IPS DF 6.9 (cell line): ENCODE data around the gene COQ9.
"Not testable (repeated sequence)": the region's sequence is repeated elsewhere in the genome, so short reads cannot be mapped to it uniquely, and the experiment has no call there.

ENCODE experiments used
- DNase-seq: peaks from one replicate; pipeline ENCODE4 v3.0.0-alpha.2; 2013; ENCODE audit warnings: low read depth, low spot score
- H3K27ac ChIP-seq: one replicate; pipeline ENCODE4 v1.5.1; 2013; ENCODE audit warnings: low read length, control low read depth
- H3K27me3 ChIP-seq: 2 replicates; pipeline ENCODE4 v1.6.1; 2013; ENCODE audit warnings: mild to moderate bottlenecking, low read length; ENCODE audit not compliant: control insufficient read depth, insufficient read depth
- H3K36me3 ChIP-seq: 2 replicates; pipeline ENCODE4 v1.6.1; 2013; ENCODE audit warnings: low read length; ENCODE audit not compliant: control insufficient read depth, insufficient read depth
- H3K4me1 ChIP-seq: 2 replicates; pipeline ENCODE4 v1.6.1; 2013; ENCODE audit warnings: low read length; ENCODE audit not compliant: control insufficient read depth, insufficient read depth
- H3K4me3 ChIP-seq: 2 replicates; pipeline ENCODE4 v1.5.1; 2013; ENCODE audit warnings: mild to moderate bottlenecking, low read length
- H3K9me3 ChIP-seq: 2 replicates; pipeline ENCODE4 v1.6.1; 2013; ENCODE audit warnings: low read length, inconsistent platforms; ENCODE audit not compliant: control insufficient read depth, insufficient read depth
- WGBS: extraction: QIAGEN DNeasy Blood & Tissue Kit; methylation state at CpG from one replicate; pipeline ENCODE4 v1.1.7; 2013; ENCODE audit warnings: mixed read lengths, missing lambda C conversion rate; ENCODE audit not compliant: insufficient read length, insufficient coverage; 5-methylcytosine and 5-hydroxymethylcytosine counted together

Gene COQ9

DNA sequence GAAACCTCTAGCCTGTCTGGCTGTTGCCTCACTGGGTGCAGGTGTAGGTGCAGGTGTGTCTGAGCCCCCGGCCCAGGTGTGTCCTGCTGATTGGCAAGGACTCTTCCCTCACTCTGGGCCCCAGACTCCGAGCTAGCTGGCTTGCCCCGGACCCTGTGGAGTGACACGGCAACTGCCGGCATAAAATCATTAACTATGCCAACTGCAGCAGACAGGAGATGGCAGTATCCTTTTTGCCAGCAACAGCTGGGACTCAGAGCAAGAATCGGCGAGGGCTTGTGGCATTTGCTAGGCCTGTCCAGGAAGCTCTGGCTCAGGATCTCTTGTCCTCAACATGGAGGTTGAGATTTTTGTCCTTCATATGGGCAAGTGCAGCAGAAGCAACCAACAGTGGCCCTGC lies 20.9 kb upstream of the COQ9 start:
- no peak for DNase-seq
- Histone ChIP-seq H3K27me3 (no peaks in the 10 kb centered on the region), H3K27ac (no peak overlapping the region), H3K9me3 (no peaks in the 10 kb centered on the region), H3K36me3 (peaks cover 11% of the 10 kb centered on the region), H3K4me3 (no peak overlapping the region), H3K4me1 (no peaks in the 10 kb centered on the region)
- WGBS = no CpG with 5 or more reads among the region's 7 CpGs

DNA sequence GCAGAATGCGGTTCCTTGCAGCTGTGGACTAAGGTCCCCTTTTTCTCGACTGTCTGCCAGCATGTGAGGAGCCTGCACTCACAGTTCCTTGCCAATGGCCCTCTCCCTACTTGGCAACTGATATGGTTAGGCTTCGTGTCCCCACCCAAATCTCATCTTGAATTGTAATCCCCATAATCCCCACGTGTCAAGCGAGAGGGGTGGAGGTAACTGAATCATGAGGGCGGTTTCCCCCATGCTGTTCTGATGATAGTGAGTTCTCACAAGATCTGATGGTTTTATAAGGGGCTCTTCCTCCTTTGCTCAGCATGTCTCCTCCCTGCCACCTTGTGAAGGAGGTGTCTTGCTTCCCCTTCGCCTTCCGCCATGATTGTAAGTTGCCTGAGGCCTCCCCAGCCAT lies 20.0 kb upstream of the COQ9 start:
- no peak overlapping the region for H3K4me3 ChIP-seq
- no peak overlapping the region for H3K27ac ChIP-seq
- WGBS = no CpG with 5 or more reads among the region's 8 CpGs
- DNase-seq = no peak
- H3K9me3 ChIP-seq = no peaks in the 10 kb centered on the region
- no peaks in the 10 kb centered on the region for H3K4me1 ChIP-seq
- H3K27me3 ChIP-seq = no peaks in the 10 kb centered on the region
- H3K36me3 ChIP-seq = peaks cover 14% of the 10 kb centered on the region

DNA sequence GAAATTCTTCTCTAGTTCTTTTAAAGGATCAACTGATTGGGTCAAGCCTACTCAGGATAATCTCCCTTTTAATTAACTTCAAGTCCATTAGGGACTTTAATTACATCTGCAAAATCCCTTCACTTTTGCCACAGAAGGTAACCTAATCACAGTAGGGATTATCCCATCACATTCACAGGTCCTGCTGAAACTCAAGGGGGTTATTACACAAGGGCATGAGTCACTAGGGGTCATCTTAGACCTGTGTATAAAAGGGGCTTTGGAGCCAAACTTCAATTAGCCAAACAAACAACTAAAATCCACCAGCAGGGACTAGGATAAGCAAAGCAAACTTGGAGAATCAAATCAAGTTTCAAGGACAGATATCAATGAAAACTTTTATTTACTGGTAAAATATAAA lies 19.5 kb upstream of the COQ9 start:
- Histone ChIP-seq H3K36me3 (peaks cover 14% of the 10 kb centered on the region), H3K4me3 (no peak overlapping the region), H3K9me3 (no peaks in the 10 kb centered on the region), H3K4me1 (no peaks in the 10 kb centered on the region), H3K27me3 (no peaks in the 10 kb centered on the region), H3K27ac (no peak overlapping the region)
- DNase-seq = no peak

DNA sequence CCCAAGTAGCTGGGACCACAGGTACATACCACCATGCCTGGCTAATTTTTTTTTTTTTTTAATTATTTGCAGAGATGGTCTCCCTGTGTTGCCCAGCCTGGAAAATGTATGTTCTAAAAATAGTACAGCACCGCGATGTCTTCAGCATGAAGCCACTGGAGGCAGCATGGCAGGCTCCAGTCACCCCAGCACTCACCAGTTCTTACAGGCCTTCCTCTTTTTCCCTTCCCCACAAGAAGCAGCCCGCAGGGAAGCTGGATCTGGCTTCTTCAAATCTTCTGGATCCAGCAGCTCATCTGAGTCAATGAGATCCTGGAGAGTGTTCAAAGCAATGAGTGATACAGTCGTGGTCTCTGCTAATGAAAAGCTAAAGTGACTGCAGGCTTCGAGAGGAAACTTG lies 16.3 kb upstream of the COQ9 start:
- Histone ChIP-seq H3K4me3 (no peak overlapping the region), H3K36me3 (peaks cover 21% of the 10 kb centered on the region), H3K27me3 (no peaks in the 10 kb centered on the region), H3K27ac (no peak overlapping the region), H3K9me3 (no peaks in the 10 kb centered on the region), H3K4me1 (no peaks in the 10 kb centered on the region)
- no peak for DNase-seq
- no CpG with 5 or more reads among the region's 5 CpGs for WGBS

DNA sequence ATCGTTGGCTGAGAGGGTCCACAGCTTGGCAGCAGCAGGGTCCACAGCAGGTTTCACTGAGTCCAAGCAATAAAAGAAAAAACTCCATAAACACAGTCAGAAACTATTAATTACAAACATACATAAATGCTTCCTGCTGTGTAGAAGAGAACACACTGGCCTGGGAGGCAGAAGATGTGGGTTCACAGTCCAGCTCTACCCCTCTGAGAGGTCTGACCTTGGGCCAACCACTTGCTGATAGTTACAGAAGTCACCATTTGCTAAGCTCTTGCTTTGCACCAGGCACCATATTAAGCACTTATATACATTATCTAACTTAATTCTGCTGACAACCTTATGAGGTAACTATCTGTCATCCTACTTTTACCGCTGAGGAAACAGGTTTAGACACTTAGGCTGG lies 14.8 kb upstream of the COQ9 start:
- DNase-seq = no peak
- Histone ChIP-seq H3K27me3 (no peaks in the 10 kb centered on the region), H3K4me1 (no peaks in the 10 kb centered on the region), H3K27ac (no peak overlapping the region), H3K4me3 (no peak overlapping the region), H3K36me3 (peaks cover 21% of the 10 kb centered on the region), H3K9me3 (no peaks in the 10 kb centered on the region)
- WGBS = no CpG with 5 or more reads among the region's 2 CpGs

DNA sequence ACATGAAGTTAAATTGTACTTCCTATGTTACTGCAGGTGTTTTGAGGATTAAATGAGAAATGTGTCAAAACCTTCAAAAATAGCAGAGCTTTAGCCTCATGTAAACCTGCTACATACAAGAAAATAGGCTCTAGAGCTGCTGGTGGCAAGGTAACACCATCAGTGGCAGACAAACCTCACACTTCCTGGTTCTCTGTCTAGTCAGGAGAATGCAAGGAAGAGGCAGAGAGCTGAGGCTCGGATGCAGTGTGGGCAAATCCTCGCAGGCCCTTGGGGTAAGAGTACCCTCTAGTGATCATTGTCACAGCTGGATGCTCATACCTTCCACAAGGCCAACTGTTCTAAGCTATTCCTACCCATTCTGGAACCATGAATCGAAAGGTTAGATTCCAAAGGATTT lies 14.3 kb upstream of the COQ9 start:
- no peaks in the 10 kb centered on the region for H3K27me3 ChIP-seq
- no peaks in the 10 kb centered on the region for H3K9me3 ChIP-seq
- no peaks in the 10 kb centered on the region for H3K4me1 ChIP-seq
- peaks cover 21% of the 10 kb centered on the region for H3K36me3 ChIP-seq
- H3K27ac ChIP-seq = no peak overlapping the region
- no peak for DNase-seq
- no peak overlapping the region for H3K4me3 ChIP-seq
- WGBS = no CpG with 5 or more reads among the region's 3 CpGs

DNA sequence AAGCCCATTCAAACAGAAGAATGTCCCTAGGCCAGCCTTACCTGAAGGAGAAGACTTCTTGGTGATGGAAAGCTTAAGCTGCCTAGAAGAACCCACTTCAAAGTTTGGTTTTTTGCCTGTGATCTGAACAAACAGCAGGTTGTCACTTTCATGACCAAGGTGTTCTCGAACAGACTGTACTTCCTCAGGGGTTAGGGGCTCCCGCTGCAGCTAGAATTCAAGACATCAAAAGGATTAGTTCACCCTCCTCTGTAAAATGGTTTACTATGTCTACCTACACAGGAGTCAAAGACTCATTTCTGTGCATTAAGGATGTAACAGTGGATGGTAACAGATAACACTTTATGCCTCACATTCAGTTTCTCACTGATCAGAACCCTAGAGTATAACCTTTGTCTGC lies 13.3 kb upstream of the COQ9 start:
- peaks cover 19% of the 10 kb centered on the region for H3K36me3 ChIP-seq
- no peaks in the 10 kb centered on the region for H3K4me1 ChIP-seq
- no peaks in the 10 kb centered on the region for H3K27me3 ChIP-seq
- H3K9me3 ChIP-seq = no peaks in the 10 kb centered on the region
- no peak for DNase-seq
- H3K4me3 ChIP-seq = no peak overlapping the region
- H3K27ac ChIP-seq = no peak overlapping the region
- no CpG with 5 or more reads among the region's 2 CpGs for WGBS

DNA sequence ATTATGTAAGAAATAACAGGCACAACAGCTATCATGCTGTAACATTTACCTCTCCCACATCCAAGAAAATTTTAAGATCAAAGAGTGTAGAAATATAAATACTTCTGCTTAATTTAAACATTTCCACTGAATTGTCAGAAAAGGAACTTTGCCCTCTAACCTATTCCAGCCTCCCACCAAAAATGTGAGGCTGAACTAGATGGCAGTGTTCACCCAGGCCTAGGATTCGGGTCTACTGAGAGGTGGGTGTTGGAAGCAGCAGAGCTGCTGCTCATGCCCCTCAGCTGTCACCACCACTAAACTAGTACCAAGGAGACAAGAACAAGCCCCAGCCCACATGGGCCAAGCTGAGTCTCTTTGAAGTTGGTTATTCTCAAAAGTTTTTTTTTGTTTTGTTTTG lies 11.4 kb upstream of the COQ9 start:
- Histone ChIP-seq H3K27me3 (no peaks in the 10 kb centered on the region), H3K36me3 (peaks cover 15% of the 10 kb centered on the region), H3K27ac (no peak overlapping the region), H3K4me3 (no peak overlapping the region), H3K9me3 (no peaks in the 10 kb centered on the region), H3K4me1 (no peaks in the 10 kb centered on the region)
- DNase-seq = no peak
- WGBS = no CpG with 5 or more reads among the region's 1 CpG

DNA sequence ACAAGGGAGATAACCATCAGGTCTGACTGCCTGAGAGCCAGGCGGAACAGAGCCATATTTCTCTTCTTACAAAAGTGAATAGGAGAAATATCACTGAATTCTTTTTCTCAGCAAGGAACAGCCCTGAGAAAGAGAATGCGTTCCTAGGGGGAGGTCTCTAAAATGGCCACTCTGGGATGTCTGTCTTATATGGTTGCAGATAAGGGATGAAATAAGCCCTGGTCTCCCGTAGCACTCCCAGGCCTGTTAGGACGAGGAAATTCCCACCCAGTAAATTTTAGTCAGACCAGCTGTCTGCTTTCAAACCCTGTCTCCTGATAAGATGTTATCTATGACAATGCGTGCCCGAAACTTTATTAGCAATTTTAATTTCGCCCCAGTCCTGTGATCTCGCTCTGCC lies 7.3 kb upstream of the COQ9 start:
- not testable (repeated sequence) for H3K27me3 ChIP-seq, DNase-seq, H3K36me3 ChIP-seq, H3K27ac ChIP-seq, H3K9me3 ChIP-seq, H3K4me3 ChIP-seq, H3K4me1 ChIP-seq
- WGBS = no CpG with 5 or more reads among the region's 8 CpGs

DNA sequence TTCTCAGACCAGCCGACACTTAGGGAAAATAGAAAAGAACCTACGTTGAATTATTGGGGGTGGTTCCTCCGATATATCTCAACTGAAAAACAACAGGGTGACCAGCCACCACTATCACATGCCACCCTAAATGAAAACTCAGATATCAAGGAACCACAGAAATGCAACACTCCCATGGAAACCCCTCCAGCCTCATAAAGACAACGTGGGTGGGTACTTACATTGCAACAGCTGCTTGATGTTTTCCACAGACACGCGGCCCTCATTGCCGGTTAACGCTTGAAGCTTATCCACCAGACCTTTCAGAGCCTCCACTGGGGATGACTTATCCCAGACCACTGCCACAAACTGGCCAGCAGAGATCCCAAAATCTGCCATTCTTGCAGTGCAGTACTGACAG lies 6.7 kb upstream of the COQ9 start:
- no CpG with 5 or more reads among the region's 8 CpGs for WGBS
- not testable (repeated sequence) for DNase-seq, H3K27me3 ChIP-seq, H3K27ac ChIP-seq, H3K4me3 ChIP-seq, H3K9me3 ChIP-seq, H3K36me3 ChIP-seq, H3K4me1 ChIP-seq

DNA sequence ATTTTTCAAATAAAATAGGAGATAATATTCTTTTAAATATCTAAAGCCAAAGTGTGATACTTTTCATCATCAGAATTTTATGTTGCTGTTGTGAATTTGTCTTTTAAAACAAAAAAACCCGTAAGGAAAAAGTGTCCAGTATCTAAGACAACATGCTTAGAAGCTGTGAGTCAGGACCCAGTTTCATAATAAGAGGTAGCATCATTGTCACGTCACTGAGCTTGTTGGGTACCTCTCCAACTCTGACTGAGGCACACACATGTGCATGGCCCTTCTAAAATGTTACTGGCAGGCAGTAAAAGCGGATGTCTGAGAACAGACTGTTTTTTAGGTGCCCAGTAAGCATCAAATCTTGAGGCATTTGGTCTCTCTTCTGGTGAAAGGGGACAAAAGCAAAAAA lies 2.6 kb upstream of the COQ9 start:
- DNase-seq = no peak
- no CpG with 5 or more reads among the region's 3 CpGs for WGBS
- H3K36me3 ChIP-seq = no peaks in the 10 kb centered on the region; the same call in 1 of the 2 replicates

More for the DNA sequence above, 2.6 kb upstream of the COQ9 start:
- Histone ChIP-seq H3K4me3 (no peak overlapping the region), H3K9me3 (no peaks in the 10 kb centered on the region), H3K4me1 (no peaks in the 10 kb centered on the region), H3K27ac (no peak overlapping the region), H3K27me3 (no peaks in the 10 kb centered on the region)
